Glomerular visceral epithelial cell (primary cell): ENCODE measurements around the gene SPATS2.

Experiments used
- DNase-seq: peaks from one replicate; pipeline ENCODE4 v3.0.0-alpha.2; 2016; ENCODE audit errors: extremely low spot score

The SPATS2 gene

GRCh38 chr12:49555631-49556390, 188.5 kb downstream of the SPATS2 start:
- DNase-seq: no peak

- DNase-seq: no peak
Observed at GRCh38 chr12:49556391-49557186, 189.3 kb downstream of the SPATS2 start.

DNA sequence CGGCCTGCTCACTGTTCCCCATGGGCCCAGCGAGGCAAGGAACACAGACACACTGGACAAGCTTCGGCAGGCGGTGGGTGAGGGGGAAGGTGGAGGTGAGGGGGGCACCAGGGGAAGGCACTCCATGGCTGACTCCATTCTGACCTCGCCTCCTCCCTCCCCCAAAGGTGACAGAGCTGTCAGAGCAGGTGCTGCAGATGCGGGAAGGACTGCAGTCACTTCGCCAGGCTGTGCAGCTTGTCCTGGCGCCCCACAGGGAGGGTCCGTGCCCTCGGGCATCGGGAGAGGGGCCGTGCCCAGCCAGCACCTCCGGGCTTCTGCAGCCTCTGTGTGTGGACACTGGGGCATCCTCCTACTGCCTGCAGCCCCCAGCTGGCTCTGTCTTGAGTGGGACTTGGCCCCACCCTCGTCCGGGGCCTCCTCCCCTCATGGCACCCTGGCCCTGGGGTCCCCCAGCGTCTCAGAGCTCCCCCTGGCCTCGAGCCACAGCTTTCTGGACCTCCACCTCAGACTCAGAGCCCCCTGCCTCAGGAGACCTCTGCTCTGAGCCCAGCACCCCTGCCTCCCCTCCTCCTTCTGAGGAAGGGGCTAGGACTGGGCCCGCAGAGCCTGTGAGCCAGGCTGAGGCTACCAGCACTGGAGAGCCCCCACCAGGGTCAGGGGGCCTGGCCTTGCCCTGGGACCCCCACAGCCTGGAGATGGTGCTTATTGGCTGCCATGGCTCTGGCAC, 190.1 kb downstream of the SPATS2 start:
- DNase-seq: no peak

- no peak for DNase-seq
Observed at GRCh38 chr12:49557917-49558215, 190.6 kb downstream of the SPATS2 start.

- no peak for DNase-seq
Observed at GRCh38 chr12:49558526-49558925, 191.3 kb downstream of the SPATS2 start.

DNA sequence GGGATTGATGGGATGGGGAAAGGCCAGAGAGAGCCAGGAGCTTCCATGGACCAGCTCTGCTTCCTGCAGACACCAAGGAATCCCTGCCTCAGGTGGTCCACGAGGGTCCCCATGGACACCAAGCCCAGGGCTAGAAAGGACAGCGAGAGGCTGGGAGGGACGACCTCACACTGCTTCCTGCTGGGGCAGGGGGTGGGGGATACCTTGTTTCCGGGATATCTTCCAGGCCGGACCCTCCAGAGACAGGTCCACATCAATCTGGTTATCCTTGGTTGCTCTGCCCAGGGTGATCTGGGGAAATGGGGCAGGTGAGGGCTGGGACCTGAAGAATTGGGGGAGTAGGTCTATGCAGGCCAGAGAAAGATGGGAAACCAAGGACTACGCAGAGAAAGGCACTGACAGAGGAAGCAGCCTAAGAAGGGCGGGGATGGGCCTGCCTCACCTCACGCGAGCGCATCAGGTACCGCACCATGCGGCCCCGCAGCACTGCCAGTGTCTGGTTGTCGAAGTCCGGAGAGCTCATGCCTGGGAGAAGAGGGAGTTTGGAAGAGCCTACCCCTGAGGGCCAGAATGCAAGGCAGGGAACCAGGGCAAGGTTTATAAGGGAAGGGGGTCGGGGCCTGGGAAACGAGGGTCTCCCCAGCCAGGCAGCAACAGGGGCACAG, 191.9 kb downstream of the SPATS2 start:
- DNase-seq: no peak

DNA sequence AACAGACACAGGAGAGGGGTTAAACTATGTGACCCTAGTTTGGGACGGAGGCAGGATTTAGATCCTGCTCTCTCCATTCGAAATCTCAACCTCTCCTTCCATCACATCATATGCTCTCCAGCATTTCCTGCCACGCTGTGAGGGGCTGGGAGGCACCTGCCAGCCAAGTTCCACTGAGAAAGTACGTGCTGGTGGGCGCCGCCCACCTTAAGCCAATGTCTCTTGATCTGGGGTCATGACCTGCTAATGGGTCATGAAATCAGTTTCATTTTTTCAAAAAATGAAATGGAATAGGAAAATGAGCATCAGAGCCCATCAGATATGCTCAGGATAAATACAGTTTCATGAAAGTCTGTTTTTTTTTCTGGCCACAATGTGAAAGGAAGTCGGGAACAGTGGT, 193.4 kb downstream of the SPATS2 start:
- no peak for DNase-seq

DNA sequence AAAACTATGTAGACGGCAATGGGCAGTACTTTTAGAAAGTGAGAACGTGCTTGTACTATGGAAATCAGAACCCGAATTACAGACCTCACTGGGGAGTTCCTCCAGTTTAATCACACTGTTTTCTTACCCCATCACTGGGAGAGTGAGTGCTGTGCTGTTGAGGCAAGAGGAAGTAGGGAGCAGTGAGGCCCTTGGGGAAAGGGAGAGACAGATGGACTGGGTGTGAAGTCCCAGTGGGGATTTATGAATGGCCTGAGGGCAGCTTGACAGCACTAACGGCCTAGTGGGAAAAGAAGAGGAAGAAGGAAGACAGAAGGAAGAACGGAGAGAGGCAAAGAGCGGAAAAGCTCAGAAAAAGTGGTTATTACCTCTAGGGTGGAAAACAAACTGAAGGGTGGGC, 195.0 kb downstream of the SPATS2 start:
- DNase-seq: no peak

DNA sequence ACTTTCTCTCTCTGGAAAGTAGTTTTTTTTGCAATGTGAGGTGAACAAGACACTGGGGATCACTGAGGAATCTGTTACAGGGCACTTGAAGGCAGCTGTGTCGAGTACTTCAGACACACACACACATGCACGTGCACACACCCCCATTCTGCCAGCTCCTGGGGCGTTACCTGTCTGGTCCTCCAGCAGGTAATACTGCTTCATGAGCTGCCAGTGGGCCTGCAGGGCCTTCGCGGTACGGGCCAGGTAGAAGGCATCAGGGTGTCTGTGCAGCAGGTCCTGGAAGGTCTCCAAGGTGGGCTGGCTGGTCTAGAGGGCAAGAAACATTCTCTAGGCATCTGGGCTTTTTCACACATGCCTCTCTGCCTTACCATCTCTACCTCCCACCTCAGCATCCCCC, 195.6 kb downstream of the SPATS2 start:
- DNase-seq: no peak

DNA sequence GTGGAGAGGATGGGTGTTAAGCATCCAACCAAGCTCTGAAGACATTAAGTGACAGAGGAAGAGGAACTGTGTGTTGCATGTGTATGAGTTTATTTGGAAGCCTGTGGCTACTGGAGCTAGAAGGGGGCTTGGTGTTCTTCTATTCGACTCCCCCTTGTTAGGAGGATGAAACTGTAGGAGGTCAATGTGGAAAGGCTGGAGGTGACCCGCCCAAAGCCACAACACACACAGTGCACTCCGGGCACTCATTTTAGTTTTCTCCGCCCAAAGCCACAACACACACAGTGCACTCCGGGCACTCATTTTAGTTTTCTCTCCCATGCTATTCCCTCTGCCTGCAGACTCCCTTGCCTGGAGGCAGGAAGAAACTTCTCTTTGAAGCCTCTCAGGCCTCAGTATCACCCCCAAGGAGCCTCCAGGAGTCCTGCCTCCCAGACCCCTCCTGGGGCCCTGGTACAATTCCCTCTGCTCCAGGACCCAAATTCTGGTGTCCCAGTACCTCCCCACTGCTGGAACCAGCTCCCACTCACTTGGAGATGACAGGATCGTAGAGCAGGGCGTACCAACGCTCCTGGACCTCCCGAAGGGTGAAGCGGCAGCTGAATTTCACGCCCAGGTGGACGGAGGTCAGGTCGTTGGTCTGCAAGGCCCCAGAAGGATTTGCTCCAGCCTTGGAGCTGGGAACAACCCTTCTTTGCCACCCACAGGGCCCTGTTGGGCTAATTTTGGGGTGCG, 196.9 kb downstream of the SPATS2 start:
- DNase-seq: no peak

DNA sequence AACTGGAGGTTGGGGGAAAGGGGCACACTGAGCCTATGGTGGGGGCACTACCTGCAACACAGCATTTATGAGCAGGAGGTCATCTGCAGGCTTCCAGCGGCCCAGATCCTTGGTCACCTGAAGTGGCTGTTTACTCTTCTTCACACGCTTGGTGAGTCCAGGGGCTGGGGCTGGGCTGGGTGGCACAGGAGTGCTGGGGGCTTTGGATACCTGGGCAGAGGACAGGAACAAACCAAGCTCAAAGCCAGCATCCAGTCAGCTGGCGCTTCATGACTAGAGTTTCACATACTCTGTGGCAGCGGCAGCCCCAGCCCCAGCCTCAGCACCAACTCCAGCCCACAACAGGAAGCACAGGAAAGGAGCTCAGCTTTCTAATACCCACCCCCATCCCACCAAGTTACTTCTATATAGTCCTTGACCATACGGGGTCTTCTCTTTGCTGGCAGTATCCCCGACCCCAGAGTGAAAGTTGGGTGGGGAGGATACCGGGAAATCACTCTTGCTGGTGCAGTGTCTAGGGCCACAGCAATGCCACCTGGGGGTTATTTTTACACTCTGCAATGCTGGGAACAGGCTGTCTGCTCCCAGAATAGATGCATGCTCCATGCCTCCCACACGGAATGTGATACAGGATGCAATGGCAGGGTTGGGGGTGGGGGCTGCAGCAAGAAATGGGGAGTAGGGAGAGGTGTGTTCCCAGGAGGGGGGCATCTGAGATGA, 197.6 kb downstream of the SPATS2 start:
- DNase-seq: no peak

DNA sequence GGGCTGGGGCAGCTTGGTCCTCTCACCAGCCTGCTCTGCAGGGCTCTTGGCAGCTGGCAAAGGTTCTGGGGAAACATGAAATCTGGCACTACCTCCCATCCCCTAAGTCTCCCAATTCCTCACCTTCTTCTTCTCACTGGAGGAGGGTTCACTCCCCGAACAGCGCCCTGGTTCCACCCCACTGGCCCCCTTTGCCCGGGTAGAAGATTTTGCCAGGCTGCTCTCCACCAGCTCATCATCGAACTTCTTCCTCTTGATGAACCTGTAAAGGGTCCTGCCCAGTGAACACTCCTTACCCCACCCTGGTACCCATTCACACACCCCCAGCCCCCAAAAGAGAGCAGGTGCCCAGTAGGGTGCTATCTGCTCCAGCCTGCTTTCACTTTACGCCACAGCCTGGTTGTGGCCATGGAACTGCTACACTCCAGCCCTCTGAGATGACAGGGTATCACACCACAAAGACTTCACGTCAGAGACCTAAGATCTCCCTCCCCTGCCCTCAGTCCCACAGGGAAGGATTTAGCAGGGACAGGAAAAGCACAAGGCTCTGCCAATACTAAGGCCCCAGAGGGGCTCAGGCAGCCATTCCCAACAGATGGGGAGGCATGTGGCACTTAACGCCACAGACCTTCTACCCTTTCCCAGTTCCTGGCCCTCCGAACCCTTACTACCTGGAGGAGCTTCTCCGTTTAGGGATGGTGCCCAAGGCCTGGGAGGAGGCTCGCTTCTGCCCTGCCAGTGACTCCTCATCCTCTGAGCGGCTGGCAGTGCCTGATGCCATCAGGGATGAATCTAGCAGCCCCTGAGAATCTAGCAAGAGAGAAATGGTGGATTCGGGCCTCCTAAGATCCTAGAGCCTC, 198.4 kb downstream of the SPATS2 start:
- no peak for DNase-seq

- DNase-seq: no peak
Observed at GRCh38 chr12:49566361-49566760, 199.1 kb downstream of the SPATS2 start.

DNA sequence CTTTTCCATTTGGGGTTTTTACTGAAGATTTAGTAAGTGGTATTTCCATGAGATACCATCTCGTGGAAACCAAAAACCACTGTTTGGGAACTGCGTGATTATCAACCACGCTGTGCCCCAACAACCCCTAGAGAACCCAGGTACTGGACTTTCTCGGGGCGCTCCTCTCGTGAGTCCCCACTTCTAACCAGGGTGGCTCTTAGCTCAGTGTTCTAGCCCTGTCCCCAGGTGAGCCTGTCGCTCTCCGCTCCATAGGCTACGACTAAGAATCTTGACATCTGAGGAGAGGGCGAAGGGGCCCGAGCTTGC, 200.0 kb downstream of the SPATS2 start:
- no peak for DNase-seq

DNA sequence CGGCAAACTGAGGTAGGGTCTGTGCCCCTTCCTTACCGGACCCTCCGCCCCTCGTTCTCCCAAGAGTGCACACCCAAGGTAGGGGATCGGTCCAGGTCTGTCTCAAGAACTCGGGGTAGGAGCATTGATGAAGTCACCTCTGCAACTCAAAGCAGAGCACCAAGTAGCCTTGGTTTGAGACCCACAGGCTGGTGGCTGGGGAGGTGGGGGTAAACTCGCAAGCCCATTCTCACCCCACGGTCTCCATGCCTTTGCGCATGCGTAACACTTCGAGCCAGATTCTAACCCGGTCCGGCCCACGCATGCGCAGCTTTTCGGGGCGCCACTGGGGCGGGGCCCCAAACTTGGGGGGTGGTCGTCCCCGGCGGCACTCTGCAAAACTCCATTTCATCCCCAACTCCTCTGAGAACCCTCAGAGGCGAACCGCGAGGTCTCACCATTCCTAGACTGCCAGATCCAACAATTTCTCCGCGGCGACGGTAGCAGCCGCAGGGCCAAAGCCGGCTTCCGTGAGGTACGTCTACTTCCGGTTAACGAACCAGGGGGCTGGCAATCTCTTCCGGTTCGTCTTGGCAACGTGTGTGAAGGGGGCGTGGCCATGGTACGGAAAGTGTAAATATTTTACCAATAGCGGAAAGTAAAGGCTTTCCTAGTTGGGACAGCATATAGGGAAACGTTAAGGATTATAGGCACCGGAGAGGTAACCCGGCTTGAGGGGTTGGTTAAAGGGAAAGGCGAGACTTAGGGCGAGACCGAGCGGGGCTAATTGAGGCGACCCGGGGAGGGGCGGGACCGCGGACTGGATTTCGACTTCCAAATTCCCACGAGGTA, 200.6 kb downstream of the SPATS2 start, which contains the start of gene MCRS1:
MCRS1 (minus strand) TSS at position 532 of the 831 bp plus-strand sequence. CDS start 1,411 bp downstream, outside the sequence.
- DNase-seq: peak; percentile 88

GRCh38 chr12:49568442-49569162, 201.3 kb downstream of the SPATS2 start:
- peak; percentile 16 for DNase-seq
